ENCODE data around the gene DNAI7.

The DNAI7 gene

GRCh38 chr12:25099010-25099409 lies 96.0 kb downstream of the DNAI7 start:
- DNase-seq = no peak

GRCh38 chr12:25089738-25090137 lies 105.2 kb downstream of the DNAI7 start:
- DNase-seq = no peak

GRCh38 chr12:25087596-25087995 lies 107.4 kb downstream of the DNAI7 start:
- no peak for DNase-seq

- no peak for DNase-seq
Observed at GRCh38 chr12:25084816-25085215, 110.1 kb downstream of the DNAI7 start.

- no peak for DNase-seq
Observed at GRCh38 chr12:25083211-25083610, 111.7 kb downstream of the DNAI7 start.

- DNase-seq = no peak
Observed at GRCh38 chr12:25082628-25083027, 112.3 kb downstream of the DNAI7 start.

DNA sequence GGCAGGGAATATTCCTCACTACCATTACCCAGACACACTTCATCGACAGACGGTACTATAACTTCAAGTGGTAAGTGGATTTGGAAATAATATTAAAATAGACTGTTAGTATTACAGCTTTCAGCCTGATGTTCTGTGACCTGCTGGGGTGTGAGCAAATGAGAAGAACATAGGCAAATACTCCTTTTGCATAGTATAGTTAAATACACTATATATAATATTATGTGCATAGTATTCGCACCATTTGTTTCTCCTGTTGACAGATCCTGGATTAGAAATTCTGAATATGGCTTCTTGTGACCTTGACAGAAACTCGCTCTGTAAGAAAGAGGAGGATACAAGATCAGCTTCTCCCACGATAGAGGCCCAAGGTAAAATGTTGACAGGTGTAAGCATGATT lies 115.6 kb downstream of the DNAI7 start:
- DNase-seq = no peak

DNA sequence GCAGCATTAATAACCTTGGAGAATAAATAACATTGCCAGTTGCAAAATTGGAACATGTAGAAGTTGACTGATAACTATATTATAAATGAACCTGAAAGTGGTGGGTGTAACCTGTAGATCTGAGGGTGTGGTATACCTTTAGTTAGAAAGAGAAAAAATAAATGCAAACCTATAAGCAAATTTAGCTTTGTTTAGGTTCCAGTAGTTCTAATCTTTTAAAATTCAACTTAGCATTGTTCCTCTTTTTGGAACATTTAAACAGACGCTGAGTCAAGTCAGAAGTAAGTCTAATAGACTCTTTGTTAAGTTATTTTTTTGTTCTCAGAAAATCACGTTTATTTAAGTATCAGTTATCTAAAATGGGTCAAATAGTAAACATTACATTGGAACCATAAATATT lies 120.0 kb downstream of the DNAI7 start:
- DNase-seq = no peak

GRCh38 chr12:25074113-25074512 lies 120.8 kb downstream of the DNAI7 start:
- no peak for DNase-seq

DNA sequence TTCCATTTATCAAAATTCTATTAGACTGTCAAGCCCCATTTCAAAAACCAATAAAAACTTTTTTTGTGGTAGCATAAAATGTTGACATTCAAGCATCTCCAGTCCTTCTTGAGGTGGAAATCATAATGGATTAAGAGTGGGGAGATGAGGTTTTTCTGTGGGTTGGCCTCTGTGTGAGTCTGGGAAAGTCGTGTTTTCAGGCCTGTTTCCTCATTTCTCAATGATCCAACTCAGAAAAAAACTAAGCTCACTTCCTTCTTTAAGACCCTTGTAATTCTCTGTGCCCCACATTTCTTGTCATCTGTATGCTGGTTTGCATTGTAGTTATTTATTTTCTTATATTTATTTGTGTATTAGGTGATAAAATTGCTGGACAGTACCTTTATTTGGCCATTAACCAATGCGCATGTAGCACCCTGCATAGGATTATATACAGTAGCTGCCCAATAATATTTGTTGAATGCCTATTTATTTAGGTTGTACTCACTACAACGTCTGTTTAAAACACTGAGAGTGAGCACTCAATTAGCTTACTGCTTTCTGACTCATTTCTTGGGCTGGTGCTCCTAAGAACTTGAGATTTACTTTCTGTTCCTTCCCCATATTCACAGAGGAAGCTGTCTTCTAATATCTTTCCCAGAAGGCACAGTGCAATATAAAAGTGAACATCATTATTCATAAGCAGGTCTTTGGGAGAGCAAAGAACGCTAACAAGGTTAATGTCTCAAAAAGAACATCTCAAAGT lies 121.9 kb downstream of the DNAI7 start:
- DNase-seq = no peak

DNA sequence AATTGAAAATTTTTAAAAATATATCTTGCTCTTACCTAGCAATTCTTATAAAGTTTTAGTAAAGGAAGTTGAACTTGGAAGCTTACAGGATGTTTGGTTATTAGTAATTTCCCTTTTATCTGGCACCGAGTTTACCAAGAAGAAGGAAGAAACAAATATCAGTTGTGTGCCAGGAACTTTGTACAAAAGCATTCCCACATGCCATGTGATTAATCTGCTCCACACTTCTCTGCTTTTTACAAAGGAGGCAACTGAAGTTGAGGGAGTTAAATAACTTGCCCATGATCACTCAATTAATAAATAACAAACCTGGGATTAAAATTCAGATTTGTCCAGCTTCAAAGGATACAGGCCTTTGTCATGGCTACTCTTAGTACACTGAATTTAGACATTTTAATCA lies 123.6 kb downstream of the DNAI7 start:
- DNase-seq = no peak

DNA sequence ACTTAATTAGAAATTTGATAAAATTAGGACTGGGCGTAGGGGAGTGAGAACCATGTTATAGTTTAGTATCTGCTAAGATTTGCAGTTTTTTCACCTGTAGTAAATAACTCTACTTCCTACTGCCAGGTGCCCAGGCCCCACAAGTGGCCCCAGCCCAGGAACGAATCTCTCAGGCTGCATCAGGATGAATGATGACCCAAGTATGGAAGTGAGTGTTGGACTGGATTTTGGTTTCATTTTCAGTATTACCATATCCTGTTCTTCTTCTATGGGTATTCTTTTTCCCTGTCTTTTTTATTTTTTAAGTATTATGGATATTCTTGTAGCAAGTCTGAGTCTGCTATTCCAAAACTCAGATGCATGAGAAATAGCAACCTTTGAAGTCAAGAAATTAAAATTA lies 125.7 kb downstream of the DNAI7 start:
- DNase-seq = no peak

DNA sequence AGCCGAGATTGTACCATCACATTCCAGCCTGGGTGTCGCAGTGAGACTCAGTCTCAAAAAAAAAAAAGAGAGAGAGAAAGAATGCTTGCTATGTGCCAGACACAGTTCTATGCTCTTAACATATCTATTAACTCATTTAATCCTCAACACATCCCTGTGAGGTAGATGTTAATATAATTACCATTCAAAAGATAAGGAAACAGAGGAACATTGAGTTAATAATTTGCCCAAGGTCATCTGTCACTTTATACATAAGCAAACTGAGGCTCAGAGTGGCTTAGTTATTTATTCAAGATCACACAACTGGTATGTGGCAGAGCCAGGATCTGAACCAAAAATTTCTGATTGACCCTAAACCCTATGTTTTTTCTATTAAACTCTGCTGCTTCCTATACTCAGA lies 129.9 kb downstream of the DNAI7 start:
- DNase-seq = no peak

- no peak for DNase-seq
Observed at GRCh38 chr12:25063873-25064628, 130.9 kb downstream of the DNAI7 start.

- no peak for DNase-seq
Observed at GRCh38 chr12:25058658-25059058, 136.3 kb downstream of the DNAI7 start.
